ENCODE data around the gene CAPNS1.

DNA sequence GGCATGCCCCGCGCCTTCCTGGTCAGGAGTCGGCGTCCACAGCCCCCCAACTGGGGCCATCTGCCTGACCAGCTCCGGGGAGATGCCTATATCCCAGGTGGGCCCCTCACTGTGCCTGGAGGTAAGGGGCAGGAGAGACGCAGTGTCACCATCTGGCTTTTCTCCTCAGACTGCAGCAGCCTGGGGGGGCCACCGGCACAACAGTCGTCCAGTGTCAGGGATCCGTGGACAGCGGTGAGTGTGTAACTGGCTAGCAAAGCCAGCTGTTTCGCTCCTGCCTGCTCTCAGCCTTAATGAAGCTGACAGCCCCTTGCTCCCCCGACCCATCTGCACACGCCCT, 28.7 kb upstream of the CAPNS1 start:
- TF ChIP-seq, protein P1, sequence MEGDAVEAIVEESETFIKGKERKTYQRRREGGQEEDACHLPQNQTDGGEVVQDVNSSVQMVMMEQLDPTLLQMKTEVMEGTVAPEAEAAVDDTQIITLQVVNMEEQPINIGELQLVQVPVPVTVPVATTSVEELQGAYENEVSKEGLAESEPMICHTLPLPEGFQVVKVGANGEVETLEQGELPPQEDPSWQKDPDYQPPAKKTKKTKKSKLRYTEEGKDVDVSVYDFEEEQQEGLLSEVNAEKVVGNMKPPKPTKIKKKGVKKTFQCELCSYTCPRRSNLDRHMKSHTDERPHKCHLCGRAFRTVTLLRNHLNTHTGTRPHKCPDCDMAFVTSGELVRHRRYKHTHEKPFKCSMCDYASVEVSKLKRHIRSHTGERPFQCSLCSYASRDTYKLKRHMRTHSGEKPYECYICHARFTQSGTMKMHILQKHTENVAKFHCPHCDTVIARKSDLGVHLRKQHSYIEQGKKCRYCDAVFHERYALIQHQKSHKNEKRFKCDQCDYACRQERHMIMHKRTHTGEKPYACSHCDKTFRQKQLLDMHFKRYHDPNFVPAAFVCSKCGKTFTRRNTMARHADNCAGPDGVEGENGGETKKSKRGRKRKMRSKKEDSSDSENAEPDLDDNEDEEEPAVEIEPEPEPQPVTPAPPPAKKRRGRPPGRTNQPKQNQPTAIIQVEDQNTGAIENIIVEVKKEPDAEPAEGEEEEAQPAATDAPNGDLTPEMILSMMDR (IDR thresholded peaks at IDR 0.05; ENCODE audit: low read depth, low read length, missing input control) = no peak
- TF ChIP-seq YY1 (IDR thresholded peaks at IDR 0.05) (no peak), ZBTB33 (IDR thresholded peaks at IDR 0.05) (no peak), SP1 (IDR thresholded peaks at IDR 0.05) (no peak), JUND (IDR thresholded peaks at IDR 0.05) (no peak), REST (IDR thresholded peaks at IDR 0.05) (no peak), TAF1 (conservative IDR thresholded peaks at IDR 0.05) (no peak), HNF4A (conservative IDR thresholded peaks at IDR 0.05) (no peak), ATF3 (IDR thresholded peaks at IDR 0.05) (no peak), RAD21 (IDR thresholded peaks at IDR 0.05) (no peak), EGR1 (IDR thresholded peaks at IDR 0.05; ENCODE audit: low read depth in 2 of 2) (no peak)
- TF ChIP-seq, protein P2, sequence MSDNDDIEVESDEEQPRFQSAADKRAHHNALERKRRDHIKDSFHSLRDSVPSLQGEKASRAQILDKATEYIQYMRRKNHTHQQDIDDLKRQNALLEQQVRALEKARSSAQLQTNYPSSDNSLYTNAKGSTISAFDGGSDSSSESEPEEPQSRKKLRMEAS (IDR thresholded peaks at IDR 0.05) = no peak
